Activated naive CD8-positive, alpha-beta T cell treated with anti-CD3 and anti-CD28 coated beads, Interleukin-2, amount 50 U/mL, for 16 hours (primary cell): ENCODE data around the gene CRACDL.

Experiments used
- DNase-seq: peaks from one replicate; pipeline ENCODE4 v3.0.0-alpha.2; 2020; ENCODE audit warnings: low read depth, low spot score

Gene CRACDL, protein sequence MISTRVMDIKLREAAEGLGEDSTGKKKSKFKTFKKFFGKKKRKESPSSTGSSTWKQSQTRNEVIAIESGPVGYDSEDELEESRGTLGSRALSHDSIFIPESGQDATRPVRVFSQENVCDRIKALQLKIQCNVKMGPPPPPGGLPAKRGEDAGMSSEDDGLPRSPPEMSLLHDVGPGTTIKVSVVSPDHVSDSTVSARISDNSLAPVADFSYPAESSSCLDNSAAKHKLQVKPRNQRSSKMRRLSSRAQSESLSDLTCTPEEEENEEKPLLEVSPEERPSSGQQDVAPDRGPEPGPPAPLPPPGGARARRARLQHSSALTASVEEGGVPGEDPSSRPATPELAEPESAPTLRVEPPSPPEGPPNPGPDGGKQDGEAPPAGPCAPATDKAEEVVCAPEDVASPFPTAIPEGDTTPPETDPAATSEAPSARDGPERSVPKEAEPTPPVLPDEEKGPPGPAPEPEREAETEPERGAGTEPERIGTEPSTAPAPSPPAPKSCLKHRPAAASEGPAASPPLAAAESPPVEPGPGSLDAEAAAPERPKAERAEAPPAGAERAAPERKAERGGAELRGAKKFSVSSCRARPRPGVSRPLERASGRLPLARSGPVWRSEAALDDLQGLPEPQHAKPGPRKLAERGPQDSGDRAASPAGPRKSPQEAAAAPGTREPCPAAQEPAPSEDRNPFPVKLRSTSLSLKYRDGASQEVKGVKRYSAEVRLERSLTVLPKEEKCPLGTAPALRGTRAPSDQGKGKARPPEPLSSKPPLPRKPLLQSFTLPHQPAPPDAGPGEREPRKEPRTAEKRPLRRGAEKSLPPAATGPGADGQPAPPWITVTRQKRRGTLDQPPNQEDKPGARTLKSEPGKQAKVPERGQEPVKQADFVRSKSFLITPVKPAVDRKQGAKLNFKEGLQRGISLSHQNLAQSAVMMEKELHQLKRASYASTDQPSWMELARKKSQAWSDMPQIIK

DNA sequence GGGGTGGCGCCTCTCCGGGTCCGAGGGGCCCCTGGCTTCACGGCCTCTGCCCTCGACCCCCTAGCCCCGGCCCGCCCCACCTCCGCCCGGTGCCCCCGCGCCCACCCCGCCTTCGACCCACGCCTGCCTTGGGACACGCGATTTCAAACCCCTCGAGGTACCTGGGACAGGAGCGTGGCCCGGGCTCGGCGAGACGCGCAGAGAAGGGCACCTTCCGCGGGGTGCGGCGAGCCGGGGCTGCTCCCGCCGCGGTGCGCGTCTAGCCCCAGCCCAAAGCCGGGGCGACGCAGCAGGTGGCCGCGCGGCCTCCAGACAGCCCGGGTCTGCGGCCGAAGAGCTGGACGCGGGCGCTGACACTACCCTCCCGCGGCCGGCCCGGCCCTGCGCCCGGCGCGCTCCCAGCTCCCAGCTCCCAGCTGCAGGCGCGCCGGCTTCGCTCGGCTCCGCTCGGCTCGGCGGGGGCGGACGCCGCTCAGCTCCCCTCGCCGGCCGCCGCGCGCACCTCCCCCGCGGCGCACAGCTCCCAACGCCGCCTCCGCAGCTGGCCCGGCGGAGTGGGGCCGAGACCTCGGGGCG is at the start of gene CRACDL:
TSS of gene CRACDL (minus strand) at position 449 of the 576 bp plus-strand sequence. CDS start 89,425 bp downstream, outside the sequence.
- DNase-seq = no peak

DNA sequence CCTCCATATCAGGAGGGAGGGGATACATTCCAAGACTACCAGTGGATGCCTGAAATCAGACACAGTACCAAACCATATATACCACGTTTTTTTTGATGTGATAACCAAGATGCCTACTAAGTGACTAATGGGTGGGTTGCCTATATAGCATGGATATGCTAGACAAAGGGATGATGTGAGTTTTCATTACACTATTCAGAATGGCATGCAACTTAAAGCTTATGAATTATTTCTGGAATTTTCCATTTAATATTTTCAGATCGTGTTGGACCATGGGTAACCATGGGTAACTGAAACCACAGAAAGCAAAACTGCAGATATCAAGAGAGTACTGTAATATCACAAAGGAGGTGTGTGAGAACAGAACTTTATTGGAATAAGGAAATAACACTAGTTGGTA is 39.6 kb upstream of the CRACDL start:
- DNase-seq = no peak

GRCh38 chr2:98972582-98973167 is 36.6 kb upstream of the CRACDL start:
- DNase-seq = no peak

GRCh38 chr2:98959810-98960507 is 23.9 kb upstream of the CRACDL start:
- DNase-seq = no peak

- no peak for DNase-seq
Measured at GRCh38 chr2:98952966-98953365, 16.9 kb upstream of the CRACDL start.

- DNase-seq = no peak
Measured at GRCh38 chr2:98948956-98949739, 13.1 kb upstream of the CRACDL start.

GRCh38 chr2:98947554-98947953 is 11.5 kb upstream of the CRACDL start:
- DNase-seq = no peak

GRCh38 chr2:98946855-98947254 is 10.8 kb upstream of the CRACDL start:
- DNase-seq = no peak

GRCh38 chr2:98944775-98945174 is 8.8 kb upstream of the CRACDL start:
- no peak for DNase-seq

GRCh38 chr2:98940102-98940501 is 4.1 kb upstream of the CRACDL start:
- no peak for DNase-seq

GRCh38 chr2:98937906-98938305 is 1.9 kb upstream of the CRACDL start:
- no peak for DNase-seq

GRCh38 chr2:98936353-98937351 is 627 bp upstream of the CRACDL start:
- DNase-seq = no peak

DNA sequence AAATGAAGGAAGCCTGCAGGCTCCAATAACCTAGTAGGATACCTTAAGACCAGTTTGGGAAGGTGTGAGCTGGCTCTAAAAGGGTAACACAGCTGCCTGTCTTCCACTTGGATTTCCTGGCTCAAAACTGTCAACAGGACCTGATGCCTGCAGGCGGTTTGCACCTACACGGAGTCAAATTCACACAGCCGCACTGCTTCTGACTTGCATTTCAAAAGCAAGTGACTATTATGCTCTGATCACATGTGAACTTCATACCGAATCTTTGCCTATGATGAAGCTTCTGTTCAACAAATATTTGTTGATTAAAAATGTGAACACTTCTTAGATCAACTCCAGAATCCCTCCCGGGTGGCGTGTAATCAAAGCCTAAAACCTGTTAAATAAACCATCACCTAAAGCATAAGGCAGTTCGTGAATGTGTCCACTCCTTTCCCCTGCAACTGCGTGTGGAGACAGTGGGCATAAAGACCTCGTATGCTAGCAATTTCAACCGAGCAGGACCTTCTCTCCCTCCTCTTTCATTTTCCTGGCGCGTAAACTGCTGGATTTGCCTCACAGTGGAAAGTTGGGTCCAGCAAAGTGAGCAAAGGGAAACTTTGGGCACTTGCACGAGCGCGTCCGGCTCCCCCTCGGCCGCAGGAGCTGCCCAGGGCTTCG is 784 bp downstream of the CRACDL start:
- DNase-seq = no peak

DNA sequence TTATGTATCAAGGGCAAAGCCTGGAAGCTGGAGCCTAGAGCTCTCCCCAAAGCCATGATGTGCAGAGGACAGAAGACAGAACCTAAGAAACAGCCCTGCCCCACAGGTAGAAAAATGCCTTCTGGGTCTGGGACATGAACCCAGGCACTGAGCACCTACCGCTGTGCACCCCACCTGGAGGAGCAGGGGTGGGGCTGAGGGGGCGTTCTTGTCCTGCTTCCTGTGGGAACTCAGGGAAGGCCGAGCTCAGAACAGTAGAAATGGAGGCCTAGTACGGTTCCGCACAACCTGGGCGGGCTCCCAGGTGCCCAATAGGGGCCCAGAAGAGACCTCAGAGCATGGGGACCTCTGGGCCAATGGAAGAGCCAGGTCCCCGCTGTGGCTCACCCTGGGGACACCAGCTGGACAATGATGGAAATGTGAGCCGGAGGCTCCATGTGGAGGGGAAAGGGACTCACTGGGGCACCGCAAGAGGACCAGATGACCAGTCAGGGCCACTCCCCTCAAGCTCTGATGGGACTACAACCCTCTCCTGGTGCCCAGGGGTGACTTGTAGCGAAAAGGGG is 3.2 kb downstream of the CRACDL start:
- no peak for DNase-seq

GRCh38 chr2:98932164-98932563 is 3.9 kb downstream of the CRACDL start:
- no peak for DNase-seq

DNA sequence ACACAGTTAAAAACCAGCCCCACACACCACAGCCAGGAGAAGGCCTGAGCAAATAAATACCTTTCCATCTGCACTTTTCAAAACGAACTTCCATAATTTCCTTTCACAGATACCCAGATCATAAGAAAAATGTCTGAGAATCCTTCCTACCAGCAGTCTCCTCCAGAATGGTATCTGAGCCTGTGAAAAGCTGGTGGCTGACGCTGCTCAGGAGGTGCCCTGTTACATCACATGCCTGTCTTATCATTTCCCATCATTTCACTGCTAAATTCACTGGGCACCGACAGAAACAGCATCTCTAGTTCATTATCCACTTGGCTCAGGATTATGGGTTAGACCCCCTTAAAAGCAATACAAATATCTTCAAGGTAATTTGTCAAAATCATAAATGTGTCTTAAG is 4.4 kb downstream of the CRACDL start:
- no peak for DNase-seq

DNA sequence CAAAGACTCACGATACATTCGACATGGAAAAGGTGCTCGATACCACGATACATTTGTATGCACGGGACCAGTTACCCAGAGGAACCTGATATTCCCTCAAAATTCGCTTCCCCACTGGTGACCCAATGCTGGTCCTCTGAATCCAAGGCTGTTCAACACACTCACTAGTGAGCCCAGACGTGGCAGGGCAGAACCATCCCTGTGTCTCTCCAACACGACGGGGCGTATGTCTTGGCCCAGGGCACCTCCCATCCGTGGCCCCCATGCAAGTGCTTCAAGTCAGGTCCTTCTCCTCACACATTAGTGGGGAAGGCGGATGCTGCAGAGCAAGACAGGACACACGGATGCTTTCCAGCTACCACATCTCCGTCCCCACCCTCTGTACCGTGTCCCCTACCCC is 6.1 kb downstream of the CRACDL start:
- DNase-seq = no peak

- DNase-seq = no peak
Measured at GRCh38 chr2:98928242-98928641, 7.8 kb downstream of the CRACDL start.
